HG03159 (cell line): ENCODE results near the gene DBF4B.

ENCODE experiments used
- ATAC-seq: cut with Tn5 transposase; IDR thresholded peaks from one replicate; pipeline ENCODE4 v1.9.1; 2021; ENCODE audit warnings: mild to moderate bottlenecking, moderate library complexity; ENCODE audit not compliant: unreplicated experiment

Gene DBF4B

GRCh38 chr17:44795421-44795820 is 87.0 kb downstream of the DBF4B start:
- no peak for ATAC-seq

DNA sequence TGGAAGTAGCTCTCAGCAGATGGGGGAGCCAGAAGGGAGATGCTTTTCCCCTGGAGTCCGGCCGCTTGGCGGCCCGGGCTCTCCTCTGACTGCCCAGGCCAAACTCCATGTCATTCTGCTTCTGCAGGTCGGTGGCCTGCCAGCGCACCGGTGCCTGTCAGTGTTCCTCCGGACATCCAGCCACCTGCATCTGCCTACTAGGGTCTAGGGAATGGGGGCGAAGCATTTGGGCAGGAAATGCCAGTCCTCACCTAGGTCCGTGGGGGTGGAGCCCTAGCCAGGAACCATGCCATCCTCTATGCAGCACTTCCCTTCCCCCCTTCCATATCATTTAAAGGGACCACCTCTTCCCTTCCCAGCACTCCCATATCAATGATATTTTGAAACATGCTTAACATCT is 87.5 kb downstream of the DBF4B start:
- no peak for ATAC-seq

DNA sequence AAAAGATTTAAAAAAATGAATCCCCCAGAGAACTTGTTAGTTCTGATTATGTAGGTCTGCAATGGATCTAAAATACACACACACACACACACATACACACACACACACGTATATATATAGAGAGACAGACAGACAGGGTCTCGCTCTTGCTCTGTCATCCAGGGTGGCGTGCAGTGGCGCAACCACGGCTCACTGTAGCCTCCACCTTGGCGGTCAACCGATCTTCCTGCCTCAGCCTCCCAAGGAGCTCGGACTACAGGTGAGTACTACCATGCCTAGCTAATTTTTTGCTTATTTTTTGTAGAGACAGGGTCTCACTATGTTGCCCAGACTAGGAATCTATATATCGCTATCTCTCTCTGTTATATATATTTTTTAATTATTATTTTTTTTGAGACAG is 88.3 kb downstream of the DBF4B start:
- ATAC-seq, result no peak

DNA sequence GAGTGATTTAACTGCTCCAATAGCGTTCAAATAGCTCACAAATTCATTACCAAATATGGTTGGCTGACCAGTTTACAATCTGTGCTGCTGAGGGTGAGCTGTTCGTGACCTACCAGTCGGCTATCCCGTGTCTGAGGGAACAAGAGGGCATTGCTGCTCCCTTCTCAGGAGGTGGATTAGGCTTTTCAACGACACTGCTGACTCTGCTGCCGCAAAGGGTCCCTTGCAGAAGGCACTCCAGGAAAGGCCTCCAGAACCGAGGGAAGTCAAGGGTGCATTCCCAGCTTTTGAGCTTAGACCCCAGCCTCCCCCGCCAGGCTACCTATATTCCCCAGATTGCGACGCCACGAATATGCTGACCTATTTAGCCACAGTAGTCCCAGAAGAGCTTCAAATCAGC is 89.3 kb downstream of the DBF4B start:
- ATAC-seq, result no peak

GRCh38 chr17:44798356-44798755 is 89.9 kb downstream of the DBF4B start:
- no peak for ATAC-seq
